Neural progenitor cell (in vitro differentiated cells): Measurements from ENCODE around the gene CRTC3.

Experiments used
- CTCF ChIP-seq: fragments of 200-600 bp; sonication (generic); IDR thresholded peaks from 2 replicates; pipeline ENCODE4 v1.5.1; 2017; ENCODE audit warnings: antibody characterized with exemption, mild to moderate bottlenecking
- EZH2 ChIP-seq: fragments of 200-600 bp; sonication (generic); IDR thresholded peaks from 2 replicates; pipeline ENCODE4 v1.6.1; 2017; ENCODE audit warnings: antibody characterized with exemption, mild to moderate bottlenecking, moderate library complexity

- TF ChIP-seq CTCF (no peak), EZH2 (no peak)
Measured at GRCh38 chr15:90520365-90520764, 9.4 kb upstream of the CRTC3 start.
